Activated CD4-positive, alpha-beta T cell treated with anti-CD3 and anti-CD28 coated beads, Interleukin-2, amount 50 U/mL, for 1 hour (primary cell): ENCODE data around the gene PKP3.

Experiments
- DNase-seq: peaks from one replicate; pipeline ENCODE4 v3.0.0-alpha.2; 2020

PKP3 gene

DNA sequence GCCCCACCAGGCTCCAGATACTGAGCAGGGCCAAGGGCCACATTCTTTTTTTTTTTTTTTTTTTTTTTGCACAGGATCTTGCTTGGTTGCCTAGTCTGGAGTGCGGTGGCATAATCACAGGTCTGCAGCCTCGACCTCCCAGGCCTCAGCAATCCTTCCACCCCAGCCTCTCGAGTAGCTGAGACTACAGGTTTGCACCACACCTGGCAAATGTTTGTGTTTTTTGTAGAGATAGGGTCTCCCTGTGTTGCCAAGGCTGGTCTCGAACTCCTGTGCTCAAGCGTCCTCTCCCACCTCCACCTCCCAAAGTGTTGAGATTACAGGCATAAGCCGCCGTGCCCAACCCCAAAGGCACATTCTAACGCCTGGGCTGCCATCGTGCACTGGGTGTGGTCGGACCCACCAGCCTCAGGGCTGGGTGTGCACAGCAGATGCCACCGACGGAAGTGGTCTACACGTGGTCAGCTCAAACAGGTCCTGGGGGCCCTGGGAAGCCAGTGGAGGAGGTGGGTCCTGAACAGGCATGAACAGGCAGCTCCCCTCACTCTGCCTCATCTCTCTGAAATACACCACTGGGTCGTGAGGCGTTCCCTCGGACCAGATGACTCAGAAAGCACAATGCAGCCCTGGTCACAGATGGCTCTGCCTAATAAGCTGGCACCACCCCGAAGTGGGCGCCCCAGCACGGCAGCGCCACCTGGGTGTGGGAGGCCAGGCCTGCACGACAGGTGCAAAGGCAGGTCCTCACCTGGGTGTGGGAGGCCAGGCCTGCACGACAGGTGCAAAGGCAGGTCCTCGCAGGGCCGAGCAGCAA lies 29.9 kb upstream of the PKP3 start:
- DNase-seq, result peak; percentile 72

DNA sequence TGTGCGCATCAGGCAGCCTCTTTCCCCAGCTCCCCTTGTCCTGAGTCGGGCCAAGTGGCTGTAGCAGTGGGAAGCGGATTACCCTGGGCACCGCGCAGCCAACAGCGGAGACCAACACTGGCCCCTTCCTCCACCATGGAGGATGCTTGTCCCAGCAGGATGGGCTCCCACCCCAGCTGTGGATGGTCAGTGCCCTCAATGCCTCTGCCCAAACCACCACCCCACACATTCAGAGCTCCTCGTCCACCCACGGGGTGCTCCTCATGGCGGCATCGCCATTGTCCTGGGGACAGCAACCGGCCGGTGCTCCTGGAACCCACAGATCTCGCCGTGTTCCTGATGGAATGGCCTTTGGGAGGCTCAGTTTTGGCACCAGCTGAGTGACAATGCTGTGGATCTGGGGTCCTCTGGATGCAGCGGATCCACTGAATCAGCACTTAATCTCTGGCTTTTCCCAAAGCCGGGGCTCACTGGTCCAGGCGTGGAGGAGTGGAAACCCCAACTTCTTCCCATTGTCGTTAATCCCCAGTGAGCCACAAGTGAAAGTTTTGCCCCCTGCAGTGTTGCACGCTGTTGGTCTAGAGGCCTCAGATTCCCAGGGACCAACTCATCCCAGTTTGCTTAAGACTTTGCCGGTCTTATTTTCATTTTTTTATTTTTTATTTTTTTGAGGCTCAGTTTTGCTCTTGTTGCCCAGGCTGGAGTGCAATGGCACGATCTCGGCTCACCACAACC lies 28.9 kb upstream of the PKP3 start:
- DNase-seq, result no peak

GRCh38 chr11:365831-366230 lies 28.2 kb upstream of the PKP3 start:
- no peak for DNase-seq

DNA sequence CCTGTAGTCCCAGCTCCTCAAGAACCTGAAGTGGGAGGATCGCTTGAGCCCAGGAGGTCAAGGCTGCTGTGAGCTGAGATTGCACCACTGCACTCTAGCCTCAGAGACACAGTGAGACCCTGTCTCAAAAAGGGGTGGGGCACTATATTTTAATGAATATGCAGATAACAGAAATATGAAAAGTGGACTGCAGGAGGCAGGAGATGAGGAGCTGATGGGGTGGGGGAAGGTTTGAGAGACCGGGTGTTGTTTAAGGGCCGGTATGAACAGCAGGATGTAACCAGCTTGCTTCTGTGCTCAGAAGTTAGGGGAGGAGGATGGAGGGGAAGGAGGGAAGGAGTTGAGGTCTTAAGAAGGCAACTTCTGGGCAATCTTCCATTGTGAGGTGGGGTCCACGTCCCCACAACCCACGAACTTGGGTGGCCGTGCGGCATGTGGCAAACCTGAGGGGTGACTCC lies 26.0 kb upstream of the PKP3 start:
- DNase-seq, result no peak

DNA sequence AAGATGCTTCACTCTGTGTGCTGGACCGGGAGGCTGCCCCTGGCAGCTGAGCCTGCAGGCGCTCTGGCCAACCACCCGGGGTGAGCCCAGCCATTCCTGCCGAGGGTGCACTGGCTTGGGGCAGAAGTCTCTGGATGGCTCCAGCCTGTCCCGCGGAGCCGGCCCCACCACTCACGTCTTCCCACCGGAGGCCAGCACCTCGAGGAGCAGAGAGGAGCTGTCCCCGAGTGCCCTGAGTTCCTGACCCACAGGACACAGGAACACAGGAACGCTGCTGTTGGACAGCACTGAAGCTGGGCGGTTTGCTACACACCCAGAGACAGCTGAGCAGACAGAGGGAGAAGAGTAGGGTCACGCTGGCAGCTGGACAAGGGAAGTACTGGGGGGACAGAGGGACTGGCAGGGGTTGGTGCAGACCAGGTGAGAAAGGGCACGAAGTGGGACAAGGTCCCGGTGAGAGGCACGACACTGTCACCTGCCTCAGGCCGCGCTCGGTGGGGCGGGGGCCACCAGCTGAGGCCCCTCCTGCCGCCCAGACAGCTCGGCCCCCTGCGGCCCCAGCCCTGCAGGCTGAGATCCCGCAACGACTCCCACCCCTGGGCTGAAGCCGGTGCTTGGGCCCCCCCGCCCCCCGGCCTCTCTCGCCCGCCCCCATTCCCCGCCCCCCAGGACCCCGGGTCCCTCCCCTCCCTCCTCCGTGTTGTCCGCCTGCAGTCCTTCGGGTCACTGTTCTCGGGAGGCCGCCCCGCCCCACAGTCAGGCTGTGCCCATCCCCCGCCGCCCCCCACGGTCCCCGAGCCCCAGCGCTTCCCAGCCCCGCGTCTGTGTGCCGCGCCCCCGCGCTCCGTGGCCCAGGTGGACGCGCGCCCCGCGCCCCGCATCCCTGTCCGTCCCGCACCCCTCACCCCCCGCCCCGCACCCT lies 25.3 kb upstream of the PKP3 start:
- no peak for DNase-seq

- DNase-seq, result peak; percentile 37
These were observed 24.5 kb upstream of the PKP3 start, which contains the start of gene B4GALNT4 for GRCh38 chr11:369336-370018. Gene B4GALNT4 (plus strand): TSS chr11:369499. CDS start chr11:369804, 305 bp downstream.

DNA sequence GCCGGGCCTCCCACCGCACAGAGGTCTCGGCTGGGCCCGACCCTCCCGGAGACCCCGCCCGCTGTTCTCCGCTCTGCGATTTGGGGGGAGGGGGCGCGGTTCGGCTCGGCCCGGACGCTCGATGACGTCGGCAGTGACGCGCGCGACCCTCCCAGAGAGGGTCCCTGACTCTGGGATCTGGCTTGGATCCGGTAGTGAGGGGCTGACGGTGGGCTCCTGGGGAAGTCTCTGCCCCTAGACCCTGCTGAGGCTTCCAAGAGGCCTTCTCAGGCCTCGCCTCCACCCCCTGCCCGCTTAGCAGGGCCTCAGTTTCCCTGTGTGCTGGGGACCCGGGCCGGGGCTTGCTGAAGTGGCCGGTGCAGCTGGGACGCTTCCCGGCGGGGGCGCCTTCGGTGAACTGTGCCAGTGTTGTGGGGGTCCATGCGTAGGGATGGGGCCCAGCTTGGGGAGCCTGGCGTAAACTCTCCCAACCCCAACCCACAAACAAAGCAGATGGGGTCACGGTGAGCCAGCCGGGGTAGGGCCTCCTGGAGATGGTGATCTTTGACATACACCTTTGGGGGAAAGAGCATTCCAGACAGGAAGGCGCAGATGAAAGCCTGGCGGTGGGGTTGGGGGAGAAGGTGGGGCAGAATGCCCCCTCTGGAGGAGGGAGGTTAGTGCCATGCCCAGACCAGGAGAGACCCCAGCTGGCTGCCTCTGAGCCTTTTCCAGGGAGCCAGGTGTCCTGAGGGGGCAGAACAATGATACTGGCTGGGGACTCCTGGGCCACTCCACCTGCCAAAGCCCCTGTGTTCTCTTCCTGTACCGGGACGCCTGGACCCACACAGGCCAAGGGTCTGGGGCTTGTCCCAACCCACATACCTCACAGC lies 23.7 kb upstream of the PKP3 start:
- DNase-seq, result no peak

DNA sequence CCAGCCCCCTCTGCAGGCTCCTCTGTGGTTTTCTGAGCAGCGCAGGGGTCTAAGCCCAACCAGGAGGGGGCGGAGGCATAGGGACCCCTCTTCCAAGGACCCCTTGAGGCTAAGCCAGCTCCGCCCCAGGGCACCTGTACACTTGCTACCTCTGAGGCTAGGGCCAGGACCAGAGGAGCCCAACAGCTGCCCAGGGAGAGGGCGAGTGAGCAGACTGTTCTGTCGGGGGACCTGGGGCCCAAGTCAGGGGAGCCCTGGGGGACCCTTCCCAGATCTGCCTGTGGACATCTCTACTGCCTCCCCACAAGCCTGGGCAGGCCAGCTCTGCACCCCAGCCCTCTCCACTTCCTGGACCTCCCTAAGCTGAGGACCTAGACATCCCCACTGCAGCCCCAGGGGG lies 23.0 kb upstream of the PKP3 start:
- DNase-seq, result no peak

DNA sequence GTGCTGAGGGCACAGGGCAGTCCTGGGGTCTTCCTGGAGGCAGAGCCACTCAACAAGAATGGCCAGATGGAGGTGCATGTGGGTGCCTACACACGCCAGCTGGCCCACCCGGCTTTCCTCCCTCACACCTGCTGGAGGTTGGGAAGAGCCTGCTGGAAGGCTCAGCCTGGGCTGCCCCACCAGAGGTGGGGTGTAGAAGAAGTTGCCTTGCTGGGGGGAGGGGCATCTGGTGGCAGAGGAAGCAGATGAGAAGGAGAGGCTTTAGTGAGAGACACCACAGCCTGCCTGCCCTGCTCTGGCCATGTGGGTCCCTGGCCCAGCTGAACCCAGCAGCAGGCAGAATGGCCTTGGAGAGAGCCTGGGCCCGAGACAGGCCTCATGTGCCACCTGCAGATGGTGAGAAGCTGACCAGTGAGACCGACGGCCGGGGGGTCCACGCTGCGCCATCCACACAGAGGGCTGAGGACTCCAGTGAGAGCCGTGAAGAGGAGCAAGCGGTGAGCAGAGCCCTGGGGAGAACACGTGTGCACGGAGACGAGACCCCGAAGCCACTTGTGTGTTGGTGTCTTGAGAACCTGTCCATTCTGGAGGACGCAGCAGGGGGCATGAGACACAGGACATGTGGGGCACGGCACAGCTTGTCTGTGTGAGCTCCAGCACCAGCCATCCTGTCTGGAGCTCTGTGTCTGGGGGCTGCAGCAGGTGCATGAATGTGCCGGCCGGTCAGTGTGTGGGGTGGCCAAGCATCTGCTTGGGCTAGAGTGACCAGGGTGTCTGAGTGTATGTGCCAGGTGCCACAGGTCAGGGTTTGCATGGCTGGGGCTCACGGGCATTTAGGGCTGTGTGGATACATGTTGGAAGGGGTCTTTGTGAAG lies 22.1 kb upstream of the PKP3 start:
- DNase-seq, result no peak

GRCh38 chr11:372809-373715 lies 20.9 kb upstream of the PKP3 start:
- DNase-seq, result no peak

GRCh38 chr11:373716-374551 lies 20.1 kb upstream of the PKP3 start:
- DNase-seq, result no peak

DNA sequence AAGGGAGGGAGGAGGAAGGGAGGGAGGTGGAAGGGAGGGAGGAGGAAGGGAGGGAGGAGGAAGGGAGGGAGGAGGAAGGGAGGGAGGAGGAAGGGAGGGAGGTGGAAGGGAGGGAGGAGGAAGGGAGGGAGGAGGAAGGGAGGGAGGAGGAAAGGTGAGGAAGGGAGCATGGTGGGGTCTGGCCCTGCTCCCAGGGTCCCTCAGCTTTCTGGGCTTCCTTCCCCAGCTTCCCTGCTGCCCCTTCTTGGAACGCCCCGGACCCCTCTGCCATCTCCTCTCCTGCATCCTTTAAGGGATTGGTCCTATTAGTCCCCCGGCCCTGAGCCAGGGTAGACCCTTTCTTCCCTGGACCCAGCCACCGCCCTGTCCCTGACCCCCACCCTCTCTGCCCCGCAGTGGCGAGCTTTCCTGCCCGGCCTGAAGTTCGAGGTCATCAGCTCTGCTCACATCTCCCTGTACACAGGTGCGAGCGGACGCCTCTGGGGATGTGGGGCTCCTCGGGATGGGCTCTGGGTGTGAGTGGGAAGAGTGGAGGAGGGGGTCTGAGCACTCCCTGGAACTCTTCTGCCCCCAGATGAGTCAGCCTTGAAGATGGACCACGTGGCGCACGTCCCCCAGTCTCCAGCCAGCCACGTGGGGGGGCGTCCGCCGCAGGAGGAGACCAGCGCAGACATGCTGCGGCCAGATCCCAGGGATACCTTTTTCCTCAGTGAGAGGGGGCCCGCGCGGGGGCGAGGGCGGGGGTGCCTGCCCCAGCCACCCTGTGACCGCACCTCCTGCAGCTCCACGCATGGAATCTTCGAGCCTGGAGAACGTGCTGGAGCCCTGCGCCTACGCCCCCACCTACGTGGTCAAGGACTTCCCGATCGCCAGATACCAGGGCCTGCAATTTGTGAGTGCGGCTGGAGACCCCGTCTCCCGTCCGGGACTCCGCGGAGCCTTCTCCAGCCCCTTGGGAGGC lies 18.7 kb upstream of the PKP3 start:
- no peak for DNase-seq

DNA sequence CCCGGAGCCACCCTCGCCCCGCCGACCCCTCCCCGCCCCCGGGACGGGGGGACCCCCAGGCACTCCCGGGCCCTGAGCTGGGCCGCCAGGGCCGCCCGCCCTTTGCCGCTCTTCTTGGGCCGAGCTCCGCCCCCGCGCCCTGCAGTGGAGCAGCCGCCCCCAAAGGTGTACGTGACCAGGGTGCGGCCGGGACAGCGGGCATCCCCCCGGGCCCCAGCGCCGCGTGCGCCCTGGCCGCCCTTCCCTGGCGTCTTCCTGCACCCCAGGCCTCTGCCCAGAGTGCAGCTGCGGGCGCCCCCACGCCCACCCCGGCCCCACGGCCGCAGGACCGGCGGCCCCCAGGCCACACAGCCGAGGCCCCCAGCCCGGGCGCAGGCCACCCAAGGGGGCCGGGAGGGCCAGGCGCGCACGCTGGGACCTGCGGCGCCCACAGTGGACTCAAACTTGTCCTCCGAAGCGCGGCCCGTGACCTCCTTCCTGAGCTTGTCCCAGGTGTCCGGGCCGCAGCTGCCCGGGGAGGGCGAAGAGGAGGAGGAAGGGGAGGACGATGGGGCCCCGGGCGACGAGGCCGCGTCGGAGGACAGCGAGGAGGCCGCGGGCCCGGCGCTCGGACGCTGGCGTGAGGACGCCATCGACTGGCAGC lies 17.4 kb upstream of the PKP3 start:
- DNase-seq, result no peak

DNA sequence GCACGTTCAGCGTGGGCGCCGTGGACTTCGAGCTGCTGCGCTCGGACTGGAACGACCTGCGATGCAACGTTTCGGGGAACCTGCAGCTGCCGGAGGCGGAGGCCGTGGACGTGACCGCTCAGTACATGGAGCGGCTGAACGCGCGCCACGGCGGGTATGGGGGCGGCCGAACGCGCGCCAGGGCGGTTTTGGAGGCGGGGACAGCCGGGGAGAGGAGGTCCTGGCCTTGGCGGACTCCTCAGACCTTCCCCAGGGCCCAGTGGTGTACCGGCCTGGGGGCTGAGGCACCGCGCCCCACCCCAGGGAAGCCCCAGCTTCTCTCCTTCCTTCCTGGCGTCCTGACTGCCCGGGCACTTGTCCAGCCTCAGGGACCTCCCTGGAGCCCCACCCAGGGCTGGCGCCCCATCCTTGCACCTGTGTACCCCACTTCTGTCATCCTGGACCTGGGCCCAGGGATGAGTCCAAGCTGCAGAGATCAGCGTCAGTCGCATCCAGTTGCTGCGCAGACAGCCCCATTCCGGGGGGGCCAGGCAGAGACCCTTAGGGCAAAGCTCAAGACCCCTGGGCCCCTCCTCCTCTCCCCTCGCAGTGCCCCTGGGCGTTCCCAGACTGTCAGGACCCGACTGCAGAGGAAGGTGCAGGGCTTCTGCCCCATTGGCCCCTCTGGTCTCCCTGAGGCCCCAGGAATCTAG lies 16.7 kb upstream of the PKP3 start:
- DNase-seq, result no peak

DNA sequence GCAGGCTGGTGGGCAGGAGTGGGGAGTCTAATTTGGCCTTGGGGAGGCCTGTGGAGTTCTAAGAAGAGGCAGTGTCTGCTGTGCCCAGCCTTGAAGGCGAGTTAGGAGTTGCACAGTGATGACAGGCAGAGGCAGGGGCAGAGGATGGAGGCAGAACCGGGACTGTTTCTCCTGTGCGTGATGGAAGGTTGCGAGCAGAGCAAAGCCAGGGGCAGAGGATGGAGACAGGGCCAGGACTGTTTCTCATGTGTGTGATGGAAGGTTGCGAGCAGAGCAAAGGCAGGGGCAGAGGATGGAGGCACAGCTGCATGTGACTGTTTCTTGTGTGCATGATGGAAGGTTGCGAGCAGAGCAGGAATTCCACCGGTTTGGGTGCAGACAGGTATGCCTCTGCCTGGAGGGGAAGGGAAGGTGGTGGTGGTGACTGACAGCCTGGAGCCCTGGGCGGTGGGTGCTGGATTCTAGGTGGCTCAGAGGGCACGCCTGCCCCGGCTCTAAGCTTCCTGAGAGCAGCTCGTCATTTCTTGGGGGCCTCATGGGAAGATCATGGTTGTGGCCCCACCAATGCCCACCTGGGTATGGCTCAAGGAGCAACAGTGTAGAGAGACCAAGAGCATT lies 16.0 kb upstream of the PKP3 start:
- no peak for DNase-seq
